HepG2 (cell line): ENCODE measurements around the gene SPHK1. TPM values are rescaled to one million over a fixed set of nuclear protein-coding genes. Genes with fewer than 3 reads are reported as not detected.
A peak's percentile ranks its signal among the peaks of the same experiment; 100 is the strongest.

Source experiments
- CREB1 ChIP-seq, 2 experiments: fragments of 450-650 bp in 1 of 2; IDR thresholded peaks; 2 replicates each; pipeline ENCODE4 v1.6.1; 2016 to 2017; ENCODE audit warnings: control low read depth in 1 of 2, mild to moderate bottlenecking in 1 of 2, missing compliant biosample characterization in 1 of 2, missing genetic modification characterization in 1 of 2
- FOXA1 ChIP-seq, 2 experiments: fragments of 450-650 bp in 1 of 2; sonication (generic) in 1 of 2; formaldehyde crosslinking in 1 of 2; IDR thresholded peaks; 2 replicates each; pipeline versions ENCODE4 v1.4.0 to v1.6.1; 2016 to 2020; ENCODE audit warnings: missing genetic modification reagents in 1 of 2
- IKZF4 ChIP-seq: sonication (generic); formaldehyde crosslinking; IDR thresholded peaks from 2 replicates; pipeline ENCODE4 v1.5.1; 2020; ENCODE audit warnings: borderline replicate concordance, mild to moderate bottlenecking, low read depth, missing genetic modification reagents; ENCODE audit errors: not compliant biosample characterization
- ISL2 ChIP-seq: sonication (generic); formaldehyde crosslinking; IDR thresholded peaks from 2 replicates; pipeline ENCODE4 v1.5.0; 2020; ENCODE audit warnings: missing genetic modification reagents
- NR3C1 ChIP-seq: sonication (generic); formaldehyde crosslinking; IDR thresholded peaks from 2 replicates; pipeline ENCODE4 v1.4.0; 2020; ENCODE audit warnings: missing genetic modification reagents
- RAD21 ChIP-seq: fragments of 450-650 bp; formaldehyde crosslinking; IDR thresholded peaks from 2 replicates; pipeline ENCODE4 v1.5.0; 2020; ENCODE audit warnings: mild to moderate bottlenecking
- SALL1 ChIP-seq: sonication (generic); formaldehyde crosslinking; IDR thresholded peaks from 2 replicates; pipeline ENCODE4 v1.8.0; 2022; ENCODE audit warnings: mild to moderate bottlenecking, missing genetic modification reagents
- ZFP37 ChIP-seq: sonication (generic); formaldehyde crosslinking; IDR thresholded peaks from 2 replicates; pipeline ENCODE4 v1.4.0; 2020; ENCODE audit warnings: missing genetic modification reagents, borderline replicate concordance
- ZNF292 ChIP-seq: sonication (generic); formaldehyde crosslinking; IDR thresholded peaks from 2 replicates; pipeline ENCODE4 v1.8.1; 2022; ENCODE audit warnings: mild to moderate bottlenecking, low read depth, missing genetic modification reagents, borderline replicate concordance
- polyA plus RNA-seq, 8 experiments: library from polyadenylated mRNA; depleted of rRNA in 3 of 8; stranded (reverse) in 7 of 8; unstranded in 1 of 8; fragments of >200 nt; fragmentation: Illumina TruSeq in 4 of 8; extraction: Trizol in 4 of 8; gene quantifications; 2 replicates each; pipeline versions ENCODE4 v1.2.1 to v1.2.3, GENCODE V29; 2011 to 2016; ENCODE audit warnings: low read depth in 4 of 8, missing spikeins in 1 of 8, mixed read lengths in 1 of 8; ENCODE audit not compliant: insufficient read depth in 1 of 8
- total RNA-seq, 5 experiments: library from RNA; depleted of rRNA; stranded (reverse); fragments of >200 nt; fragmentation: Illumina TruSeq; extraction: Trizol; gene quantifications; 2 replicates each; pipeline ENCODE4 v1.2.3, GENCODE V29; 2016; ENCODE audit warnings: low read depth in 1 of 5
- TF ChIP-seq, protein P1 (sequence below): sonication (generic); formaldehyde crosslinking; IDR thresholded peaks from 2 replicates; pipeline ENCODE4 v1.4.0; 2020; ENCODE audit warnings: missing genetic modification reagents
- TF ChIP-seq, protein P2 (sequence below): sonication (generic); formaldehyde crosslinking; conservative IDR thresholded peaks from 2 replicates; pipeline ENCODE4 v1.4.0; 2020; ENCODE audit warnings: mild to moderate bottlenecking, missing genetic modification reagents, moderate library complexity
- TF ChIP-seq, protein P3 (sequence below): sonication (generic); formaldehyde crosslinking; IDR thresholded peaks from 2 replicates; pipeline ENCODE4 v1.4.0; 2020; ENCODE audit warnings: mild to moderate bottlenecking, missing genetic modification reagents, borderline replicate concordance
- TF ChIP-seq, protein P4 (sequence below): IDR thresholded peaks from 2 replicates; pipeline ENCODE4 v1.6.1; 2012; ENCODE audit warnings: low read depth, low read length, improper control_type of control experiment

The SPHK1 gene
- total and polyA plus RNA-seq, 2 of the 13 experiments (the other 11 are each of a cell fraction or from before 2014, with no cell fraction given) = 129 to 160 TPM

GRCh38 chr17:76356803-76357456 lies 27.5 kb upstream of the SPHK1 start (continued):
- TF ChIP-seq FOXA1 (IDR thresholded peaks at IDR 0.05) = peak; percentile 76
- TF ChIP-seq FOXA1 (CRISPR knock-in tag; IDR thresholded peaks at IDR 0.05) = peak; percentile 93
- TF ChIP-seq ZFP37 (CRISPR knock-in tag) = no peak
- peak; percentile 5; the same call in 1 of the 2 replicates for TF ChIP-seq RAD21
- TF ChIP-seq NR3C1 (CRISPR knock-in tag) = no peak
- TF ChIP-seq, protein P1, sequence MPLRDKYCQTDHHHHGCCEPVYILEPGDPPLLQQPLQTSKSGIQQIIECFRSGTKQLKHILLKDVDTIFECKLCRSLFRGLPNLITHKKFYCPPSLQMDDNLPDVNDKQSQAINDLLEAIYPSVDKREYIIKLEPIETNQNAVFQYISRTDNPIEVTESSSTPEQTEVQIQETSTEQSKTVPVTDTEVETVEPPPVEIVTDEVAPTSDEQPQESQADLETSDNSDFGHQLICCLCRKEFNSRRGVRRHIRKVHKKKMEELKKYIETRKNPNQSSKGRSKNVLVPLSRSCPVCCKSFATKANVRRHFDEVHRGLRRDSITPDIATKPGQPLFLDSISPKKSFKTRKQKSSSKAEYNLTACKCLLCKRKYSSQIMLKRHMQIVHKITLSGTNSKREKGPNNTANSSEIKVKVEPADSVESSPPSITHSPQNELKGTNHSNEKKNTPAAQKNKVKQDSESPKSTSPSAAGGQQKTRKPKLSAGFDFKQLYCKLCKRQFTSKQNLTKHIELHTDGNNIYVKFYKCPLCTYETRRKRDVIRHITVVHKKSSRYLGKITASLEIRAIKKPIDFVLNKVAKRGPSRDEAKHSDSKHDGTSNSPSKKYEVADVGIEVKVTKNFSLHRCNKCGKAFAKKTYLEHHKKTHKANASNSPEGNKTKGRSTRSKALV (CRISPR knock-in tag) = 0 out of 2 replicates have a peak, but pooled peaks have one; percentile 22
- 0 out of 2 replicates have a peak, but pooled peaks have one; percentile 53 for TF ChIP-seq ZNF292 (CRISPR knock-in tag)
- TF ChIP-seq, protein P2, sequence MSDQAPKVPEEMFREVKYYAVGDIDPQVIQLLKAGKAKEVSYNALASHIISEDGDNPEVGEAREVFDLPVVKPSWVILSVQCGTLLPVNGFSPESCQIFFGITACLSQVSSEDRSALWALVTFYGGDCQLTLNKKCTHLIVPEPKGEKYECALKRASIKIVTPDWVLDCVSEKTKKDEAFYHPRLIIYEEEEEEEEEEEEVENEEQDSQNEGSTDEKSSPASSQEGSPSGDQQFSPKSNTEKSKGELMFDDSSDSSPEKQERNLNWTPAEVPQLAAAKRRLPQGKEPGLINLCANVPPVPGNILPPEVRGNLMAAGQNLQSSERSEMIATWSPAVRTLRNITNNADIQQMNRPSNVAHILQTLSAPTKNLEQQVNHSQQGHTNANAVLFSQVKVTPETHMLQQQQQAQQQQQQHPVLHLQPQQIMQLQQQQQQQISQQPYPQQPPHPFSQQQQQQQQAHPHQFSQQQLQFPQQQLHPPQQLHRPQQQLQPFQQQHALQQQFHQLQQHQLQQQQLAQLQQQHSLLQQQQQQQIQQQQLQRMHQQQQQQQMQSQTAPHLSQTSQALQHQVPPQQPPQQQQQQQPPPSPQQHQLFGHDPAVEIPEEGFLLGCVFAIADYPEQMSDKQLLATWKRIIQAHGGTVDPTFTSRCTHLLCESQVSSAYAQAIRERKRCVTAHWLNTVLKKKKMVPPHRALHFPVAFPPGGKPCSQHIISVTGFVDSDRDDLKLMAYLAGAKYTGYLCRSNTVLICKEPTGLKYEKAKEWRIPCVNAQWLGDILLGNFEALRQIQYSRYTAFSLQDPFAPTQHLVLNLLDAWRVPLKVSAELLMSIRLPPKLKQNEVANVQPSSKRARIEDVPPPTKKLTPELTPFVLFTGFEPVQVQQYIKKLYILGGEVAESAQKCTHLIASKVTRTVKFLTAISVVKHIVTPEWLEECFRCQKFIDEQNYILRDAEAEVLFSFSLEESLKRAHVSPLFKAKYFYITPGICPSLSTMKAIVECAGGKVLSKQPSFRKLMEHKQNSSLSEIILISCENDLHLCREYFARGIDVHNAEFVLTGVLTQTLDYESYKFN (CRISPR knock-in tag) = peak; percentile 36; the same call in 1 of the 2 replicates
- TF ChIP-seq CREB1 (IDR thresholded peaks at IDR 0.05) = no peak
- TF ChIP-seq CREB1 (CRISPR knock-in tag; IDR thresholded peaks at IDR 0.05) = 0 out of 2 replicates have a peak, but pooled peaks have one; percentile 33
- TF ChIP-seq, protein P3, sequence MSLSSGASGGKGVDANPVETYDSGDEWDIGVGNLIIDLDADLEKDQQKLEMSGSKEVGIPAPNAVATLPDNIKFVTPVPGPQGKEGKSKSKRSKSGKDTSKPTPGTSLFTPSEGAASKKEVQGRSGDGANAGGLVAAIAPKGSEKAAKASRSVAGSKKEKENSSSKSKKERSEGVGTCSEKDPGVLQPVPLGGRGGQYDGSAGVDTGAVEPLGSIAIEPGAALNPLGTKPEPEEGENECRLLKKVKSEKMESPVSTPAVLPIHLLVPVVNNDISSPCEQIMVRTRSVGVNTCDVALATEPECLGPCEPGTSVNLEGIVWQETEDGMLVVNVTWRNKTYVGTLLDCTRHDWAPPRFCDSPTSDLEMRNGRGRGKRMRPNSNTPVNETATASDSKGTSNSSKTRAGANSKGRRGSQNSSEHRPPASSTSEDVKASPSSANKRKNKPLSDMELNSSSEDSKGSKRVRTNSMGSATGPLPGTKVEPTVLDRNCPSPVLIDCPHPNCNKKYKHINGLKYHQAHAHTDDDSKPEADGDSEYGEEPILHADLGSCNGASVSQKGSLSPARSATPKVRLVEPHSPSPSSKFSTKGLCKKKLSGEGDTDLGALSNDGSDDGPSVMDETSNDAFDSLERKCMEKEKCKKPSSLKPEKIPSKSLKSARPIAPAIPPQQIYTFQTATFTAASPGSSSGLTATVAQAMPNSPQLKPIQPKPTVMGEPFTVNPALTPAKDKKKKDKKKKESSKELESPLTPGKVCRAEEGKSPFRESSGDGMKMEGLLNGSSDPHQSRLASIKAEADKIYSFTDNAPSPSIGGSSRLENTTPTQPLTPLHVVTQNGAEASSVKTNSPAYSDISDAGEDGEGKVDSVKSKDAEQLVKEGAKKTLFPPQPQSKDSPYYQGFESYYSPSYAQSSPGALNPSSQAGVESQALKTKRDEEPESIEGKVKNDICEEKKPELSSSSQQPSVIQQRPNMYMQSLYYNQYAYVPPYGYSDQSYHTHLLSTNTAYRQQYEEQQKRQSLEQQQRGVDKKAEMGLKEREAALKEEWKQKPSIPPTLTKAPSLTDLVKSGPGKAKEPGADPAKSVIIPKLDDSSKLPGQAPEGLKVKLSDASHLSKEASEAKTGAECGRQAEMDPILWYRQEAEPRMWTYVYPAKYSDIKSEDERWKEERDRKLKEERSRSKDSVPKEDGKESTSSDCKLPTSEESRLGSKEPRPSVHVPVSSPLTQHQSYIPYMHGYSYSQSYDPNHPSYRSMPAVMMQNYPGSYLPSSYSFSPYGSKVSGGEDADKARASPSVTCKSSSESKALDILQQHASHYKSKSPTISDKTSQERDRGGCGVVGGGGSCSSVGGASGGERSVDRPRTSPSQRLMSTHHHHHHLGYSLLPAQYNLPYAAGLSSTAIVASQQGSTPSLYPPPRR (CRISPR knock-in tag) = peak; percentile 40; the same call in 1 of the 2 replicates
- TF ChIP-seq SALL1 (CRISPR knock-in tag) = 0 out of 2 replicates have a peak, but pooled peaks have one; percentile 10
- TF ChIP-seq, protein P4, sequence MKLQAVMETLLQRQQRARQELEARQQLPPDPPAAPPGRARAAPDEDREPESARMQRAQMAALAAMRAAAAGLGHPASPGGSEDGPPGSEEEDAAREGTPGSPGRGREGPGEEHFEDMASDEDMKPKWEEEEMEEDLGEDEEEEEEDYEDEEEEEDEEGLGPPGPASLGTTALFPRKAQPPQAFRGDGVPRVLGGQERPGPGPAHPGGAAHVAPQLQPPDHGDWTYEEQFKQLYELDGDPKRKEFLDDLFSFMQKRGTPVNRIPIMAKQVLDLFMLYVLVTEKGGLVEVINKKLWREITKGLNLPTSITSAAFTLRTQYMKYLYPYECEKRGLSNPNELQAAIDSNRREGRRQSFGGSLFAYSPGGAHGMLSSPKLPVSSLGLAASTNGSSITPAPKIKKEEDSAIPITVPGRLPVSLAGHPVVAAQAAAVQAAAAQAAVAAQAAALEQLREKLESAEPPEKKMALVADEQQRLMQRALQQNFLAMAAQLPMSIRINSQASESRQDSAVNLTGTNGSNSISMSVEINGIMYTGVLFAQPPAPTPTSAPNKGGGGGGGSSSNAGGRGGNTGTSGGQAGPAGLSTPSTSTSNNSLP = peak; percentile 49; the same call in 1 of the 2 replicates
- TF ChIP-seq ISL2 (CRISPR knock-in tag) = 0 out of 2 replicates have a peak, but pooled peaks have one; percentile 33
- peak; percentile 3 for TF ChIP-seq IKZF4
